H9 (cell line): Measurements from ENCODE around the gene FAM53B. TPM values are rescaled to one million over a fixed set of nuclear protein-coding genes. Genes with fewer than 3 reads are reported as not detected.

Experiments
- DNase-seq: peaks from one replicate; pipeline ENCODE4 v3.0.0-alpha.2; 2017
- H2AFZ ChIP-seq: one replicate; pipeline ENCODE4 v1.6.1; 2013; ENCODE audit warnings: mild to moderate bottlenecking, low read length, control low read depth, moderate library complexity
- H2AK5ac ChIP-seq: 2 replicates; pipeline ENCODE4 v1.6.1; 2013; ENCODE audit warnings: low read length, control low read depth, mixed read lengths; ENCODE audit not compliant: insufficient read length
- H2BK120ac ChIP-seq: one replicate; pipeline ENCODE4 v1.6.1; 2013; ENCODE audit warnings: low read depth, mild to moderate bottlenecking, low read length, control low read depth, inconsistent platforms; ENCODE audit not compliant: poor library complexity, severe bottlenecking
- H2BK12ac ChIP-seq: 2 replicates; pipeline ENCODE4 v1.6.1; 2013; ENCODE audit warnings: low read length, control low read depth, mixed read lengths, low read depth; ENCODE audit not compliant: insufficient read length
- H2BK15ac ChIP-seq: 2 replicates; pipeline ENCODE4 v1.6.1; 2013; ENCODE audit warnings: low read depth, low read length, control low read depth
- H2BK20ac ChIP-seq: one replicate; pipeline ENCODE4 v1.6.1; 2013; ENCODE audit warnings: low read depth, mild to moderate bottlenecking, low read length, control low read depth, inconsistent platforms; ENCODE audit not compliant: poor library complexity, severe bottlenecking
- H2BK5ac ChIP-seq: 2 replicates; pipeline ENCODE4 v1.6.1; 2013; ENCODE audit warnings: low read length, control low read depth, mixed read lengths; ENCODE audit not compliant: insufficient read length
- H3K14ac ChIP-seq: 2 replicates; pipeline ENCODE4 v1.6.1; 2013; ENCODE audit warnings: low read length, control low read depth; ENCODE audit not compliant: insufficient read depth
- H3K18ac ChIP-seq: 2 replicates; pipeline ENCODE4 v1.6.1; 2013; ENCODE audit warnings: low read depth, mild to moderate bottlenecking, mixed read lengths, low read length, control low read depth; ENCODE audit not compliant: insufficient read length
- H3K23ac ChIP-seq: 2 replicates; pipeline ENCODE4 v1.6.1; 2013; ENCODE audit warnings: low read length, control low read depth, mixed read lengths, low read depth; ENCODE audit not compliant: insufficient read length
- H3K23me2 ChIP-seq: 2 replicates; pipeline ENCODE4 v1.6.1; 2013; ENCODE audit warnings: low read depth, mild to moderate bottlenecking, mixed read lengths, low read length, control low read depth; ENCODE audit not compliant: insufficient read length, poor library complexity, severe bottlenecking
- H3K27ac ChIP-seq: 2 replicates; pipeline ENCODE4 v1.5.1; 2013; ENCODE audit warnings: low read length, control low read depth, mixed read lengths, low read depth; ENCODE audit not compliant: insufficient read length
- H3K27me3 ChIP-seq: 2 replicates; pipeline ENCODE4 v1.6.1; 2013; ENCODE audit warnings: low read length, control low read depth, inconsistent platforms; ENCODE audit not compliant: insufficient read depth
- H3K4ac ChIP-seq: 2 replicates; pipeline ENCODE4 v1.6.1; 2013; ENCODE audit warnings: low read depth, mild to moderate bottlenecking, control low read depth, inconsistent platforms, low read length, moderate library complexity
- H3K4me1 ChIP-seq: 2 replicates; pipeline ENCODE4 v1.6.1; 2013; ENCODE audit warnings: low read length, control low read depth, inconsistent platforms; ENCODE audit not compliant: insufficient read depth
- H3K4me2 ChIP-seq: 2 replicates; pipeline ENCODE4 v1.6.1; 2013; ENCODE audit warnings: low read length, control low read depth, mixed read lengths; ENCODE audit not compliant: insufficient read length, insufficient read depth
- H3K56ac ChIP-seq: 2 replicates; pipeline ENCODE4 v1.6.1; 2013; ENCODE audit warnings: low read depth, mild to moderate bottlenecking, mixed read lengths, low read length, control low read depth; ENCODE audit not compliant: insufficient read length
- H3K79me1 ChIP-seq: 2 replicates; pipeline ENCODE4 v1.6.1; 2013; ENCODE audit warnings: low read depth, mild to moderate bottlenecking, moderate library complexity, low read length, control low read depth, inconsistent platforms; ENCODE audit not compliant: insufficient read depth, poor library complexity, severe bottlenecking
- H3K79me2 ChIP-seq: 2 replicates; pipeline ENCODE4 v1.6.1; 2013; ENCODE audit warnings: low read length, control low read depth, inconsistent platforms; ENCODE audit not compliant: insufficient read depth
- H3K9ac ChIP-seq: 2 replicates; pipeline ENCODE4 v1.6.1; 2013; ENCODE audit warnings: low read length, control low read depth, mixed read lengths; ENCODE audit not compliant: insufficient read length; ENCODE audit errors: extremely low read depth
- H3K9me3 ChIP-seq: one replicate; pipeline ENCODE4 v1.6.1; 2013; ENCODE audit warnings: low read depth, low read length, inconsistent platforms; ENCODE audit not compliant: control insufficient read depth
- H3T11ph ChIP-seq: one replicate; pipeline ENCODE4 v1.6.1; 2013; ENCODE audit warnings: mild to moderate bottlenecking, low read length, control low read depth, inconsistent platforms
- H4K20me1 ChIP-seq: one replicate; pipeline ENCODE4 v1.6.1; 2013; ENCODE audit not compliant: control insufficient read depth, insufficient read length, insufficient read depth
- H4K5ac ChIP-seq: 2 replicates; pipeline ENCODE4 v1.6.1; 2013; ENCODE audit warnings: low read depth, mild to moderate bottlenecking, mixed read lengths, low read length, control low read depth; ENCODE audit not compliant: insufficient read length
- H4K8ac ChIP-seq: replicated peaks from 2 replicates; pipeline ENCODE4 v1.6.1; 2013; ENCODE audit warnings: low read length, control low read depth, mixed read lengths, low read depth; ENCODE audit not compliant: insufficient read length
- H4K91ac ChIP-seq: 2 replicates; pipeline ENCODE4 v1.6.1; 2013; ENCODE audit warnings: low read depth, mild to moderate bottlenecking, moderate library complexity, mixed read lengths, low read length, control low read depth; ENCODE audit not compliant: insufficient read length
- H3K27ac Mint-ChIP-seq, 3 experiments: 2 replicates in 2 of 3; 3 replicates in 1 of 3; pipeline ENCODE4 v1.8.0; 2020 to 2021; ENCODE audit warnings: mixed read lengths in 3 of 3, mild to moderate bottlenecking in 1 of 3, moderate library complexity in 1 of 3
- H3K27me3 Mint-ChIP-seq: 2 replicates; pipeline ENCODE4 v1.8.0; 2021; ENCODE audit warnings: low read depth, mild to moderate bottlenecking, moderate library complexity, mixed read lengths
- H3K36me3 Mint-ChIP-seq, 3 experiments: 2 replicates in 2 of 3; 3 replicates in 1 of 3; pipeline ENCODE4 v1.8.0; 2020 to 2021; ENCODE audit warnings: low read depth in 3 of 3, mixed read lengths in 3 of 3; ENCODE audit not compliant: insufficient read depth in 1 of 3
- H3K4me1 Mint-ChIP-seq, 2 experiments: 2 replicates each; pipeline ENCODE4 v1.8.0; 2020; ENCODE audit warnings: mixed read lengths in 2 of 2
- H3K4me3 Mint-ChIP-seq, 2 experiments: 2 replicates in 1 of 2; 3 replicates in 1 of 2; pipeline ENCODE4 v1.8.0; 2020 to 2021; ENCODE audit warnings: mild to moderate bottlenecking in 2 of 2, mixed read lengths in 2 of 2, moderate library complexity in 1 of 2
- H3K9me3 Mint-ChIP-seq, 2 experiments: 2 replicates in 1 of 2; 3 replicates in 1 of 2; pipeline ENCODE4 v1.8.0; 2020; ENCODE audit warnings: mild to moderate bottlenecking in 2 of 2, mixed read lengths in 2 of 2, moderate library complexity in 1 of 2
- CTCF ChIP-seq: fragments of 200-600 bp; sonication (generic); conservative IDR thresholded peaks from 3 replicates; pipeline ENCODE4 v1.8.0; 2021; ENCODE audit warnings: antibody characterized with exemption, mild to moderate bottlenecking
- WGBS: extraction: QIAGEN DNeasy Blood & Tissue Kit; methylation state at CpG from one replicate; pipeline ENCODE4 v1.1.7; 2013; ENCODE audit warnings: missing lambda C conversion rate, low lambda C conversion rate, mixed read lengths; ENCODE audit not compliant: insufficient read length; ENCODE audit errors: extremely low coverage; 5-methylcytosine and 5-hydroxymethylcytosine counted together
- total RNA-seq: library from RNA; stranded (reverse); gene quantifications from 2 replicates; pipeline ENCODE4 v1.2.1, GENCODE V29; 2021

Gene FAM53B
- total RNA-seq, 1 experiment from 2014 or later: 11.5 TPM

- Histone ChIP-seq H2BK20ac (no peak overlapping the region), H3K9me3 (no peaks in the 10 kb centered on the region), H3K14ac (no peak overlapping the region), H4K8ac (no peak overlapping the region), H2BK15ac (no peak overlapping the region), H3K23ac (no peak overlapping the region), H2BK12ac (no peak overlapping the region), H3K9ac (no peak overlapping the region), H3K27ac (no peak overlapping the region), H2AFZ (no peak overlapping the region), H2BK5ac (no peak overlapping the region), H2AK5ac (no peak overlapping the region), H3K4me2 (no peak overlapping the region), H3K79me2 (no peaks in the 10 kb centered on the region), H3T11ph (no peak overlapping the region), H3K79me1 (no peaks in the 10 kb centered on the region), H3K18ac (no peak overlapping the region), H4K91ac (no peak overlapping the region), H3K23me2 (no peaks in the 10 kb centered on the region), H3K4me1 (no peaks in the 10 kb centered on the region), H3K56ac (no peak overlapping the region), H3K4ac (no peak overlapping the region), H4K20me1 (no peaks in the 10 kb centered on the region), H2BK120ac (no peak overlapping the region), H3K27me3 (no peaks in the 10 kb centered on the region), H4K5ac (no peak overlapping the region)
- H3K4me3 Mint-ChIP-seq: no peak overlapping the region
- H3K27ac Mint-ChIP-seq: peak overlapping the region; percentile 15 to 62 (median 41); a peak in 3 of 7 replicates
- no peaks in the 10 kb centered on the region for H3K9me3 Mint-ChIP-seq
- H3K27me3 Mint-ChIP-seq: no peaks in the 10 kb centered on the region
- no peak for DNase-seq
- TF ChIP-seq CTCF: no peak
- no CpG with 5 or more reads among the region's 11 CpGs for WGBS
- peaks cover 20 to 36% of the 10 kb centered on the region in 2 experiments for H3K4me1 Mint-ChIP-seq
- no peaks in the 10 kb centered on the region; a peak in 1 of 7 replicates for H3K36me3 Mint-ChIP-seq
Measured at GRCh38 chr10:124668517-124669051, 75.6 kb downstream of the FAM53B start.
